IPS-20b (cell line): ENCODE results near the gene NR1H4.

Experiments
- H3K27ac ChIP-seq: one replicate; pipeline ENCODE4 v1.5.1; 2013; ENCODE audit warnings: low read length
- H3K27me3 ChIP-seq: 2 replicates; pipeline ENCODE4 v1.6.1; 2013; ENCODE audit warnings: mild to moderate bottlenecking, low read length, inconsistent platforms; ENCODE audit not compliant: insufficient read depth
- H3K36me3 ChIP-seq: 2 replicates; pipeline ENCODE4 v1.6.1; 2013; ENCODE audit warnings: low read depth, mild to moderate bottlenecking, inconsistent platforms, low read length, moderate library complexity; ENCODE audit not compliant: insufficient read depth
- H3K4me1 ChIP-seq: 2 replicates; pipeline ENCODE4 v1.6.1; 2013; ENCODE audit warnings: mild to moderate bottlenecking, control low read depth, inconsistent platforms, low read length, moderate library complexity; ENCODE audit not compliant: insufficient read depth
- H3K4me3 ChIP-seq: 2 replicates; pipeline ENCODE4 v1.5.1; 2013; ENCODE audit warnings: mild to moderate bottlenecking, low read length, inconsistent platforms
- H3K9ac ChIP-seq: 2 replicates; pipeline ENCODE4 v1.6.1; 2013; ENCODE audit warnings: low read depth, mild to moderate bottlenecking, inconsistent platforms, low read length, moderate library complexity
- H3K9me3 ChIP-seq: 2 replicates; pipeline ENCODE4 v1.6.1; 2013; ENCODE audit warnings: mild to moderate bottlenecking, low read depth, low read length, inconsistent platforms; ENCODE audit not compliant: insufficient read depth

Gene NR1H4

GRCh38 chr12:100473050-100473715 lies 483 bp upstream of the NR1H4 start:
- H3K9me3 ChIP-seq = no peaks in the 10 kb centered on the region
- H3K27ac ChIP-seq = no peak overlapping the region
- no peaks in the 10 kb centered on the region for H3K27me3 ChIP-seq
- no peaks in the 10 kb centered on the region for H3K4me1 ChIP-seq
- H3K9ac ChIP-seq = no peak overlapping the region
- H3K4me3 ChIP-seq = no peak overlapping the region
- H3K36me3 ChIP-seq = no peaks in the 10 kb centered on the region

GRCh38 chr12:100474617-100475016 lies 951 bp downstream of the NR1H4 start:
- Histone ChIP-seq H3K27ac (no peak overlapping the region), H3K36me3 (no peaks in the 10 kb centered on the region), H3K4me1 (no peaks in the 10 kb centered on the region), H3K9me3 (no peaks in the 10 kb centered on the region), H3K4me3 (no peak overlapping the region), H3K27me3 (no peaks in the 10 kb centered on the region), H3K9ac (no peak overlapping the region)

GRCh38 chr12:100476013-100476751 lies 2.5 kb downstream of the NR1H4 start:
- Histone ChIP-seq H3K27me3 (no peaks in the 10 kb centered on the region), H3K36me3 (no peaks in the 10 kb centered on the region), H3K4me3 (no peak overlapping the region), H3K9ac (no peak overlapping the region), H3K9me3 (no peaks in the 10 kb centered on the region), H3K27ac (no peak overlapping the region), H3K4me1 (no peaks in the 10 kb centered on the region)

- H3K27ac ChIP-seq = no peak overlapping the region
- H3K36me3 ChIP-seq = no peaks in the 10 kb centered on the region
- no peaks in the 10 kb centered on the region for H3K9me3 ChIP-seq
- no peaks in the 10 kb centered on the region for H3K27me3 ChIP-seq
- H3K4me3 ChIP-seq = no peak overlapping the region
- no peak overlapping the region for H3K9ac ChIP-seq
- no peaks in the 10 kb centered on the region for H3K4me1 ChIP-seq
These were observed 7.4 kb downstream of the NR1H4 start for GRCh38 chr12:100481021-100481420.

GRCh38 chr12:100484183-100484886 lies 10.7 kb downstream of the NR1H4 start:
- Histone ChIP-seq H3K27me3 (no peaks in the 10 kb centered on the region), H3K4me1 (no peaks in the 10 kb centered on the region), H3K9ac (no peak overlapping the region), H3K4me3 (no peak overlapping the region), H3K9me3 (no peaks in the 10 kb centered on the region), H3K27ac (no peak overlapping the region), H3K36me3 (no peaks in the 10 kb centered on the region)

- Histone ChIP-seq H3K4me3 (no peak overlapping the region), H3K36me3 (no peaks in the 10 kb centered on the region), H3K27ac (no peak overlapping the region), H3K9ac (no peak overlapping the region), H3K4me1 (no peaks in the 10 kb centered on the region), H3K27me3 (no peaks in the 10 kb centered on the region), H3K9me3 (no peaks in the 10 kb centered on the region)
These were observed 11.3 kb downstream of the NR1H4 start for GRCh38 chr12:100484891-100485471.

GRCh38 chr12:100485983-100486382 lies 12.3 kb downstream of the NR1H4 start:
- no peaks in the 10 kb centered on the region for H3K36me3 ChIP-seq
- H3K9me3 ChIP-seq = no peaks in the 10 kb centered on the region
- H3K27ac ChIP-seq = no peak overlapping the region
- no peaks in the 10 kb centered on the region for H3K4me1 ChIP-seq
- H3K9ac ChIP-seq = no peak overlapping the region
- no peaks in the 10 kb centered on the region for H3K27me3 ChIP-seq
- H3K4me3 ChIP-seq = no peak overlapping the region

- Histone ChIP-seq H3K9ac (no peak overlapping the region), H3K4me1 (no peaks in the 10 kb centered on the region), H3K27me3 (no peaks in the 10 kb centered on the region), H3K4me3 (no peak overlapping the region), H3K27ac (no peak overlapping the region), H3K36me3 (no peaks in the 10 kb centered on the region), H3K9me3 (no peaks in the 10 kb centered on the region)
These were observed 15.7 kb downstream of the NR1H4 start for GRCh38 chr12:100489251-100489820.

GRCh38 chr12:100490056-100490455 lies 16.4 kb downstream of the NR1H4 start:
- Histone ChIP-seq H3K27me3 (no peaks in the 10 kb centered on the region), H3K27ac (no peak overlapping the region), H3K9ac (no peak overlapping the region), H3K4me1 (no peaks in the 10 kb centered on the region), H3K9me3 (no peaks in the 10 kb centered on the region), H3K4me3 (no peak overlapping the region), H3K36me3 (no peaks in the 10 kb centered on the region)

GRCh38 chr12:100491104-100491503 lies 17.4 kb downstream of the NR1H4 start:
- no peak overlapping the region for H3K27ac ChIP-seq
- H3K27me3 ChIP-seq = no peaks in the 10 kb centered on the region
- H3K9me3 ChIP-seq = no peaks in the 10 kb centered on the region
- H3K4me3 ChIP-seq = no peak overlapping the region
- H3K9ac ChIP-seq = no peak overlapping the region
- no peaks in the 10 kb centered on the region for H3K36me3 ChIP-seq
- H3K4me1 ChIP-seq = no peaks in the 10 kb centered on the region

GRCh38 chr12:100493396-100494012 lies 19.8 kb downstream of the NR1H4 start:
- no peaks in the 10 kb centered on the region for H3K4me1 ChIP-seq
- no peak overlapping the region for H3K9ac ChIP-seq
- no peak overlapping the region for H3K27ac ChIP-seq

More at GRCh38 chr12:100493396-100494012, 19.8 kb downstream of the NR1H4 start:
- Histone ChIP-seq H3K9me3 (no peaks in the 10 kb centered on the region), H3K27me3 (no peaks in the 10 kb centered on the region), H3K4me3 (no peak overlapping the region), H3K36me3 (no peaks in the 10 kb centered on the region)
